Kidney tubule cell (primary cell): ENCODE data around the gene SLC25A15.

Experiments used
- DNase-seq: peaks from one replicate; pipeline ENCODE4 v3.0.0-alpha.2; 2018; ENCODE audit warnings: low spot score

The SLC25A15 gene

DNA sequence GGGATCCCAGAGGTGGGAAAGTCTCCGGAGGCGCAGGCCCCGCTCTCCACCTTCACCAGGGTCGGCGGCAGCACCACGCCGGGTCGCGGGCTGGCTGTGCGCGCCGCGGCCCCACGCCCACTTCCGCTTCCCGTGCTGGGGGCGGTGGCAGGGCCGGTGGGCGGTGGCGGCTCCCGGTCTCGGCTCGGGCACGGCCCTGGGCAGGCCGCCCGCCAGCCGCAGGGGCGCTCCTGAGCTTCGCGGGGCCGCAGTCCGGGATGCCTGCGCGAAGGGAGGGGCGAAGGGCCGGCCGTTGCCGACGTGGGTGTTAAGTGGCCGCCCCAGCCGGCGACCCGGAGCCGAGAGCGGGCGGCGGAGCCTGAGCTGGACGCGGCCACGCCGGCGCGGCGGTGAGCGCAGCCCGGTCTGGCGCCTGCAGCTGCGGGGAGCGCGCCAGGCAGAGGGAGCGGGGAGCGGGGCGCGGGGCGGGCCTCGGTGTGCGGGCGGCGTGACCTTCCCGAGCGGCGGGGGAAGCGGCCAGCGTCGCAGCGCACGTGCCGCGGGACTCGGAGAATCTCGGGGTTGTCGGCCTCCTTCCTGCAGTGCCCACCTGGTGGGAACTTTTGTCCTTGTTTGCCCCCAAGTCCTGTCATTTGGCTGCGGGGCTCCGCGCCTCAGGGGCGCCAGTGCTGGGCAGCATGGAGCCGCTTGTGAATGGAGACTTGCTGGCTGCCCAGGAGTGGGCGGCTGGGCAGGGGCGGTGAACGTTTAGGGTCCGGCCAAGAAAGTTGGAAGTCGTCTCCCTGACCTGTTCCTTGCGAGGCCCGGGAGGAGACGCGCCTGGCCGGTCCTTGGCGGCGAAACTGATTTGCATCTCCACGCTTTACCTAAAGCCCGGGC lies at the start of gene SLC25A15:
Gene SLC25A15 (plus strand): TSS at position 337 of the 879 bp plus-strand sequence. CDS start 3,616 bp downstream, outside the sequence.
- DNase-seq = peak; percentile 91

DNA sequence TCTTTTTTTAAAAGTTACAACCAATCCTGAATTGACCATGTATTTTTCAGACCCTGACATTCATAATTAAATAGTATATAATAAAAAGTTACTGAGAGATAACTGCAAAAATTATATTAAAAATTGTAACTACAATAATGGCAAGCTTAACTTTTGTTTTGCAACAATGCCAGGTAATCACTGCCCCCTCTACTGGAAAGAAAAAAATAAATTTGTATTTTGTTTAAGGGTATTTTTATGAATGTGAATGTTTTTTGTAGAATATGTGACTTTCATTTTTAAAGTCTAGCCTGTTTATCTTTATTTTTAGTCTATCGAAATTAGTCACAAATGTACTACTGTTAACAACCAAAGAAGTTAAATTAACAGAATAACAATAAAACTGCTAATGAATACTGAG lies 40.1 kb upstream of the SLC25A15 start:
- no peak for DNase-seq

DNA sequence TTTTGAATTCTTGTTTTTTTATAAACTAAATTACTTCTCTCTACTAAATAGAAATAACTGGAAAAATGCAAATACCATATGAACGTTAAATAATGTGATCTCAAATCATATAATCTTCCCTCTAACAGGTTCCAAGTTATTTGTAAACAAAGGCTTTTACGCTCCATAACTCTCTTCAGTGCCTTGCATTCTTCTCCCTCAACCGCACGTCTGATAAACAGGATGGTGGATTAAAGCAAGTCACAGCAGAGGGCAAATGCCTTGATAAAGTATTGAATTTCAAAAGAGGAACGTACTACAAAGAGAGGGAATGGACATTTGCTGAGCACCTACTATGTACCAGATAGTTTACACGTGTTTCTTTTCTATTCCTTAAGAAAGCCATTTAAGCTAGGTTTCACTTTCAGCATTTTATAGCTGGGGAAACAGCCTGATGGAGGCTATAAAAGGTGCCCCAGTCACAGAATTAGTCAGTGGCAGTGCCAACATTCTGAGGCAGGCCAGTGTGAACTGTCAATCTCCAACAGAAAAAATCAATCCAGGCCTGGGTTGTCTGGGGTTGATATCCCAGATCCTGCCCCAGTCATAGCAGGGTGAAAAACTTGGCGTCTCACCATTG lies 34.2 kb upstream of the SLC25A15 start:
- DNase-seq = peak; percentile 30

DNA sequence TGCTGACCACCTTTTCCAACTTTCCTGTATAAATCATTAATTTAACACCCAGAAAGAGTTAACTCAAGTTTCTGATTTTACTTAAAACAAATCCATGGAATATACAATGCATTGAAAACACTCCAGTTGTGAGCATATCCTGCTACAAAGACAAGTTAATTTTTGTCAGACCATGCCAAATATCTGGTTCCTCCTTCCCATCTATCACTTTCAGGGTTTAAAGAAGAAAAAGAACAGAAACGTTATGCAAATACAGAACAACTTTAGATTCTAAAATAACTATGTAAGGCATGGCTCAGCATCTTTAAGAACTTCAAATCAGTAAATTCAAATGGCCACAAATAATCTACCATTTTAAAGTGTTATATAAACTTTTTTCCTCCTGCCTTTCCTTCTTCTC lies 33.4 kb upstream of the SLC25A15 start:
- no peak for DNase-seq

DNA sequence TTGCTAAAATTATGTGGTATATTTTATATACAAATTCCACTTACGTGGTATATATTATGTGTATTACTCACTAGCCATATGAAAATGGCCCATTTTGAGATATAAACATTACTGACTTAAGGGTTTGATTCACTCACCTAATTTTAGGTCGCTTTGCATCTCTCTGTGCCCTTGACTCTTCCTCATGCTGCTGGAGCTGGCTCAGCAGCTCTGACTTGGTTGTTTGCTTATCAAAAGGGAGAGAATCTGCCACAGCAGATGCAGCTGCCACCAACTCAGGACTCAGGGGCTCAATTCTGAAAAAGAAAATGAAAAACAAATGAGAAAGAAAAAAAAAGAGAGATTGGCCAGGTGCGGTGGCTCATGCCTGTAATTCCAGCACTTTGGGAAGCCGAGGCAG lies 30.6 kb upstream of the SLC25A15 start:
- DNase-seq = no peak

DNA sequence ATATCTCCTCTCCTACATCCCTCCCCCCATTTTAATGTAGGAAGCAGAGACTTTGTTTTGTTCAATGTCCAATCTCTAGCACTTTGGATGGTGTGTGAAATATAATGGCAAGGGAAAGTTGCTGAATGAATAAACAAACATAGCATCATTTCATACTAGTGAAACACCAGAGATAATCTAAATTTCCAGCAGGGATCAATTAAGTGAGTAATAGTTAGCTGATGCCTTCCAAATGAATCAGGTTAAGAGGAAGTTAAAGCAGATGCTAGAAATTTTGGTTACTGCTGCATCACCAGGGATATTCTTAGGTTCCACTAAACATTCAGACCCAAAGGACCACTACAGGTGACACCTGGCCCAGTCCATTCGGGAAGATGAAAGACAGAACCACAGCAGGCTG lies 26.6 kb upstream of the SLC25A15 start:
- no peak for DNase-seq

DNA sequence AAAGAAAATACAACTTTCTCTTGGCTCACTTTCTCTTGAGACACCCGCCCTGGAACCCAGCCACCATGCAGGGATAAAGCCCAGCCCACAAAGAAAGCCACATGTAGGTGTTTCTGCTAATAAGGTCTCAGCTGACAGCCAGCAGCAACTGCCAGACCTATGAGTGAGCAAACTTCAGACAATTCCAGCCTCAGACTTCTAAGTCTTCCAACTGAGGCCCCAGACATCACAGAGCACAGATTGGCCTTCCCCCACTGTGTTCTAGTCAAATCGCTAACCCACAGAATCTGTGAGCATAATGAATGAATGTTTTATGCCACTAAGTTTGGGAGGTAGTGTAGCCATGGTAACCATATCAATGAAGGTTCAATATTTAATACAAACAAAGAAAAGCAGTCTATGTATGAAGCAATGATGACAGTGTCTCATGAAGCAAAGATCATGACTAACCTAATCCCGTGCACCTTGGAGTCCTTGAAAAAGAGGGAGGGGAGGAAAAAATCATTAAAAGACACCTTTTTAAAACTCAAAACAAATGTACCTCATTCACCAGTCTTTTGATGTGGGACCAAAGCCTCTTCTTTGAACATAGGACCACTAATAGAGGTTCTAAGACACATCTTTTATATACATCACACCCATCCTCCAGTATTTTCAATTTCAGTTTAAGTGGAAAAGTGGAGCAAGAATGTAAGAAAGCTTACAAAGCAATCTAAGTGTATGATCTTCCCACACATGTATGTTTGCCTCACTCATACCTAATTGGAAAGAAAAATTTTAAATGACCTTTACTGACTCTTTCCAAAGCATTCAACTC lies 24.6 kb upstream of the SLC25A15 start:
- DNase-seq = peak; percentile 22

DNA sequence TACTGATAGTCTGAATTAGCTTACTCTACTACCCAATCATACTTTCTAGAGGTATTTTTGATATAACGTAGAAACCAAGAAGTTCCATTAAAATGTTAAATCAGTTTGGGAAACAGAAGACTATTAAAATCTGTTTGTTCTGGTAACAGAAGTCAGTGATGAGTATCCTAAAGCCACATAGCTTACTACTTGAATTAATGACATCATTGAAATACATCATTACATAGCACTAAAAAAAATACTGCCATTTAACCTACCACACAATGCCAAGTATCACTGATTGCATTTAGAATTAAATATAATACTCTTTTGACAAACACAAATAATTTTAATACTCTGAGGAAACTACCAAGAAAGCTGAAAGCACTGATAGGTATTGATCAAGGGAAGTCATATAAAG lies 23.8 kb upstream of the SLC25A15 start:
- no peak for DNase-seq

DNA sequence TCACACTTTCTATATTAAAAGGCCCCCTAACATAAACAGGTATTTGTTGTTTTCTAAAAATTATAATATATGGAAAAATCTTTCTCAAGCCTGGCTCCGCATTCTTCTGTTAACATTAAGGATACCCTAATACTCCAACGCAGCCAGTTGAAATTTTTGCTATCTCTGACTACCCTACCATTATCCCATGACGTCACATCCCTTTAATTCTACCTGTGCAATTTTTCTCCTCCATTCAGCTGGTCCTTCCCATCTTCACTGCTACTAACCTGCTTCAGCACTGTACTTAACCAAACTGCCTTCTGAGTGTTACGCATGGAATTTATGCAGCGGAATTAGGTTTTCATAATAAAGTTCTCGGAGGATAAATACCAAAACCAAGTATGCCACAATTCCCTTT lies 19.4 kb upstream of the SLC25A15 start:
- no peak for DNase-seq

DNA sequence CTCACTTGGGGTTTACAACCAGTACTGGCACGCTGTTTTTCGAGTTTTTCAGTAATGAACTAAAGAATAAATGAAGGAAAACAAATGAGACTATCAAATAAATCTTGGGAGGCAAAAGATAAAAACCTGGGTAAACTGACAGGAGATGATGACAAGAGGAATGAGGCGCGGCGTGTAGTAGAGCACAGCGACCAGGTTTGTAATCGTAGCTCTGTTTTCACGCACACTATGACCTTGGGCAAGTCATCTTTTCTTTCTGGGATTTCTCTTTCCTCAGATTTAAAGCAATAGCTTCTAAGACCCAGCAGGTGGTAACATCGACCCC lies 18.8 kb upstream of the SLC25A15 start:
- no peak for DNase-seq

DNA sequence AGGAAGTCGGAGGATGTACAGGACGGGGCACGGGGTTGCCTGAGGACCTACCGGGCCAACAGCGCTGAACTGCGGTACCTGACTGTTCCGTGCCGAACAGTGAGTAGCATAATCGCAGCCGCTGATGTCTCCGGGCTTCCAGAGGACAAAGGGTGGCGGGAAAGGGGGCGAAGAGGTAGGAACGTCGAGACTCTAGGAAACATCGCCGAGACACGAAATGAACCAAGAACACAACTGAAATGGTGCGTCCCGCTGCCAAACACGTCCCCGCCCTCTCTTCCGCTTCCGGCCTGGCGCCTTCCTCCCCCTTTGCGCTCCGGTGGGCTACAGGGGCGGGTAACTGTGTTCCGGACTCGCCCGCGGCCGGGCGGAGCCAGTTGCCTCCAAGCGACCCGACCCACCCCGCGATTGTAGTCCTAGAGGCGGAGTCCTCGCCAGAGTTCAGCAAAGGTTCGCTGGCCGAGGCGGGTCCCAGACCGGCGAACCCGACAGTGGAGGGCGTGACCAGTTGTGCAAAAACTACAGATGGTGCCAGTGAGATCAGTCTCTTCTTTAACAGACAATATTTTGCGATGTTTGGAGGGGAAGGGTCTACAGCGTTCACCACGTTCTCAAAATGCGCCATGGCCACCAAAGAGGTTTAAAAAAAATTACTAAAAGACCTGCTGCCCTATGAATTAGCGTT lies 18.3 kb upstream of the SLC25A15 start, which contains the start of gene MRPS31:
Gene MRPS31 (minus strand): TSS at position 257 of the 685 bp plus-strand sequence. CDS start 54 bp downstream, at position 203.
- DNase-seq = peak; percentile 96

DNA sequence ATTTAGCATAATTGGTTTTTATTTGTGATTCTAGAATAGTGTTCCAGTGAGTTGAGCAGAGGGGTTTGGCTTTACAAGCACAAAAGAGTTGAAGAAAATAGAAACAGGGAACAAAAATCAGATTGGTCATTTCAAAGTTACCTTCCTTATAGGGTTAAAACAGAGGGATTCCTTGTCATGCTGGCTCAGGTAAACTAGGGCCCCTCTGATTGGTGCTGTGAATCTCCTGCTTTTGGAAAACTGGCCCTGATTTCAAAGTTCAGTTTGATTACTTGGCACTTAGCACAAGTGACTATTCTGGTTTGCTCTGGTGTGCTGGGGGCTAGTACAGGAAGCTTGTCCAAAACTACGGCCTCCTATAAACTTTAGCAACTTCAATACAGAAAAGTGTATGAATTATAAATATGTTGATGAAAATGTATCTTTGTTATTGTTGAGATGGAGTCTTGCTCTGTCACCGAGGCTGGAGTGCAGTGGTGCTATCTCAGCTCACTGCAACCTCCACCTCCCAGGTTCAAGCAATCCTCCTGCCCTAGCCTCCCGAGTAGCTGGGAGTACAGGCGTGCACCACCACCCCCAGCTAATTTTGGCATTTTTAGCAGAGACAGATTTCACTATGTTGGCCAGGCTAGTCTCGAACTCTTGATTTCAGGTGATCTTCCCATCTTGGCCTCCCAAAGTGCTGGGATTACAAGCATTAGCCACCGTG lies 16.5 kb upstream of the SLC25A15 start:
- no peak for DNase-seq

DNA sequence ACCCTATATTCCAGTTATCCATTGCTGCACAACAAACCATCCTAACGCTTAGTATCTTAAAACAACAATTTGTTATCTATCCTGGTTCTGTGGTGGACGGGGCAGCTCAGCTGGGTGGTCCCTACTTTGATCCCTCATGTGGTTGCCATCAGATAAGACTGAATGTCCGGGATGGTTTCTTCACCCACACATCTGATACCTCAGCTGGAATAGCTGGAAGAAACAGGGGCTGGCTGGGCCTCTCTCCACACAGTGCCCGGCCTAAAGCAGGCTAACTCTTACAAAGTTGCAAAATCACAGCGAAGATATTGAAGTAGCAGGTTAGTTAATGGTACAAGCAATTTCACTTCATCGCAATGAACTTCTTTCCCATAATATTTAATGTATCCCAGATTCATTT lies 14.7 kb upstream of the SLC25A15 start:
- DNase-seq = no peak

DNA sequence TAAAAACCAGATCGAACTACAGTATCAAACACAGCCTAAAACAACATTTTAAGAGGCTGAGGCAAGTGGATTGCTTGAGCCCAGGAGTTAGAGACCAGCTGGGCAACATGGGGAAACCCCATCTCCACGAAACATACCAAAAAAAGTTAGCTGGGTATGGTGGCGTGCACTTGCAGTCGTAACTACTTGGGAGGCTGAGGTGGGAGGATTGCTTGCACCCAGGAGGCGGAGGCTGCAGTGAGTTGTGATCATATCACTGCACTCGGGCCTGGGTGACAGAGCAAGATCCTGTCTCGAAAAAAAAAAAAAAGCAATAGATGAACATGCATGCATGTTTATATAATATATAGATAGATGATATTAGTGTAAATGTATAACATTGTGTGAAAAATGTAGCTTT lies 13.2 kb upstream of the SLC25A15 start:
- DNase-seq = no peak

DNA sequence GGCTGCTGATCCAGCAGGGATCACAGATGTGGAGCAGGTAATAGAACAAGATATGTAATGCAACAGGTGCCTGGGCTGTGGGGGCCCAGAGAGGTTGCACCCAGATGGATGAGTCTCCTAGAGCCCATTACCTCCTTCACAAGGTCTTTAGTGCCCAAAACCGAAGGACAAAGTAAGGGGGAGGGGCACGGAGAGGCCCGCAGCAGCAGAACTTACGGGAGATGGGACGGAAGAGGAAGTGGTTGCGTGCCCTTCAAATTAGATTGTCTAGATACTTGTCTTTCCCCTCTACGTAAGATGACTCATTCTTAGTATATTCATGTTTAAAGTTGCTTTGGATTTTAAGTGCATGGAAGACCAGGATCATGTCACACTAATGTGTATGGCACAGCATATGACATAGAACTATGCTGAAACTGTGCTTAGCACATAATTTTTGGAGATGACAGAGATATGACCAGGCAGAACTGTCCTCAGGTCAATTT lies 12.7 kb upstream of the SLC25A15 start:
- peak; percentile 28 for DNase-seq

DNA sequence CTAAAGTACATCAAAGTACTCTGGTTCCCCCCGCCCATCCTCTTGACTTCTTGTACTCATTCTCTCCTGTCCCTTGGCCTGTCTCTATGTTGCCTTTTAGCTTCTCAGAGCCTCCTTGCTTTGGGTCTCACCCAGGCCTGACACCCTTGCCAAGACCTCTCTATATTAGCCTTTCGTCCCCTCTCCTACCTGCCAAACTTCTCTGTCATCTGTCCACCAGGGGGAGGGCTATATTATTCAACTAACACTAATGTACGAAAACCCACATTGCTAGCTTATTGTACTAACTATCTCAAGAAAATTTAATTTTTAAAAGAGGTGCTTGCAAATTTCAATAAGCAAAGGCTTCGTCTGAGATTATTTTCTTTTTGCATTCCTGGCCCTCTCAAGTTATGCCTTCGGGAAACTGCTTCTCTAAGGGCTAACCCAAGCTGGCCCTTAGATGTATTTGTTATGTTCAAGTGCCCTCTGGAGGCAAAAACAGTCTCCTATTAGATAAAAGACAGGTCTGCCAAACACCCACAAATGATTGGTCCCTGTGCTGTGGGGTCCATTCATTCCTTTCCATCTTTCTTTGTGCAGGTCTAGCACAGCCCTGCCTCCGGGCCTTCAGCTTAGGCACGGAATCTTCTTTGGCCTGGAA lies 12.1 kb upstream of the SLC25A15 start:
- peak; percentile 63 for DNase-seq

DNA sequence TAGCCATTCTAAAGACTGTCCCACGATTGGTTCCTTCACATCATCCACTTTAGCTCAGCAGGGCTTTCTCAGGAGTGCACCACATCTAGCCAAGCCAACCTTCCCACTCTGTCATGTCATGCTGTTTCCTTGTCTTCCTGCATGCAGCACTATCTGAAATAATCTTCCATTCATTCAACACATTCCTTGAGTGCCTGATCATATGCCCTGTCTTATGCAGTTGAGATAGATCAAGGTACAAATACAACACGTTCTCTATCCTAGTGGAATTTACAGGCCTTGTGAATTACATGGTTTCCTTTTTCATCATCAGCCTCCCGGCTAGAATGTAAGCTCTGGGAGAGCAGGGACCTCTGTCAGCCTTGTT lies 11.6 kb upstream of the SLC25A15 start:
- DNase-seq = no peak

DNA sequence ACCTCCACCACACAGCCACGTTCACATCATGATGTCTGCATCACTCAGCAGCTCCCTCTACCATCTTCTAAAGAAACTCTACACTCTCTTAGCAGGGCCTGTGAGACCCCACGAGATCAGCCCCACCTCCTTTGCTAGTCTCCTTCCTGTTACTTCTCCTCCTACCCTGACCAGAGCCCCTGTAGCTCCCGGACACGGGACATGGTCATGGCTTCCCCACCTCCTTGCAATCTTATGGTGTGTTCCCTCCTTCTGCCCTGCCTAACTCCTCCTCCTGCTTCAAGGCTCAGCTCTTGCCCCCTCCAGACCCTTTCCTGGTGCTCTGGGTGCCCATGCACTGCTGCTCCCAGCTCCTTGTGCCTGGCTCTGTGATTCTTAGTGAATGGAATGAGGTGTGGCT lies 10.4 kb upstream of the SLC25A15 start:
- no peak for DNase-seq

DNA sequence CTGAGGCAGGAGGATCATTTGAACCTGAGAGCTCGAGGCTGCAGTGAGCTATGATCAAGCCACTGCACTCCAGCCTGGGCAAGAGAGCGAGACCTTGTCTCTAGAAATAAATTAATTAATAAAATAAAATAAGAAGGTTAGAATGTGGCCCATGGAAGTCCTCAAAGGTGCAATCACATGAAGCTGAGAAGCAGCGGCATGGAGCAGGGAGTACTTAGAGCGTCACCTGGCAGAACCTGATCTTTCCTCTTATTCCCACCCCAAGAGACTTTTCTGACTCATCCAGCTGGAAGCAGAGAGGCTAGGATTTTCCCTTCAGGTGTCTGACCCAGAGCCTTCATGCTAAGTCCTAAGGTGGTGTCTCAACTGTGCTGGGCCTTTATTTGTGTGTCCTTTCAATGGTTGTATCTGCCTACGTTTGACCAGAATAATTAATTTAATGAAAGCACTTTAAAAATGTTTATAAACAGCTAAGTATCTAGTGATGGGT lies 9.6 kb upstream of the SLC25A15 start:
- DNase-seq = peak; percentile 42

DNA sequence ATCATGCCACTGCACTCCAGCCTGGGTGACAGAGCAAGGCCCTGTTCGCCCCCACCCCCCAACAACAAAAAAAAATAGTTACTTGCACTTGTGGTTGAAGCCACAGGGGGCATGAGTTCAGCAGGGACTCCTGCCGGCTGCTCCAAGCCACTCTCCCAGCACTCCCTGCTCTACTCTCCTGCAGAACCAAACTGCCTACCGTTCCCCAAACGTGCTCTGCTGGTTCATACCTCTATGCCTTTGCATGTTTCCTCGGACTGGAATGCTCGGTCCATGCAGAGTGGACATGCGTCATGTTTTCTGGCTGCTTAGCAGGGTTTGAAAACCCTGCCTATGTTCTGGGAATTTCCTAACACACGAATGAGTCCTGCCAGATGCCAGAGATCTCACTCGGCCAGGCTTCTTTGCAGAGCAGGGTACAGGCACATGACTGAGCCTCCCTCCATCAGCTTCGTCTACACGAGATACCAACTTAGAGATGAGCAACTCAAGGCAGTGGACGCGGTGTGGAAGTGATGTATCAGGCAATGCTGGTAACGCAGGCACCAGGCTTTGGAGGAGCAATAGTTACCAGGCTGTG lies 8.5 kb upstream of the SLC25A15 start:
- no peak for DNase-seq
